ENCODE data around the gene ZNF787.

The ZNF787 gene

DNA sequence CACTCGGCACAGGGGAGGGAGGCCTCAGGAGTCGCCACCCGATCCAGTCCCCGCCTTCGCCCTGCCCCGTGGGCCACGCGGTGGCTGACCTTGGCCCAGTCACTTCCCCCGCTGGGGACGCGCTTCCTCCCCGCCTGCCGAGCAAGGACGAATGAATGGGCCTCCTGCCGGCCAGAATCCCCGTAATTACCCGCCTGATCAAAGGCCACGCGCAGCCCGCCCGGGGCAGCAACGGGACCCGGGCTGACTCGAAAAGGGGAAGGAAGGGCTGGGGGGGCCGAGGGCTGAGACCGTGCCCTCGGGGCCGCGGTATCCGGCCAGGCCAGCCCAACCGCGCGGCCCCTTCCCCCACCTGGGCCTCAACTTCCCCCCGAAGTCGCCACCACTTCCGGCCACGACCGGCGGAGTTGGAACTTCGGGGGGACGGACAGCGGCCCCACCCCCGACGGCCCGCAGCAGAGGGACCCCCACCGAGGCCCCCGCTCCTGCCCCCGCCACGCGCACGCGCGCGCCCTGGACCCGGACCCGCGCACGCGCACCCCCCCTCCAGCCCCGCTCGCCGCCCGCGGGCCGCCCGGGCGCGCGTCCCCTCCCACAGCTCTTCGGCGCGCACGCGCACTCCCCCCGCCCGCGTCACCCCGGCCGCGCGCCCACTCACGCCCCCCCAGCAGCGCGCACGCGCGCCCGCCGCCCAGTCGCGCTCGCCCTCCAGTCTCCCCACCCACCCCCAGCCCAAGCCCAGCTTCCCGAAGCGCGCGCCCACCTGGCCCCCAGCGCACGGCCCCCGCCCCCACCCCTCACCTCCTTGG, 520 bp downstream of the ZNF787 start:
- peak; percentile 87 for DNase-seq (ENCODE audit: low spot score)

GRCh38 chr19:56120002-56120370, 1.1 kb downstream of the ZNF787 start:
- DNase-seq (ENCODE audit: low spot score): no peak

GRCh38 chr19:56119582-56119978, 1.5 kb downstream of the ZNF787 start:
- no peak for DNase-seq (ENCODE audit: low spot score)

DNA sequence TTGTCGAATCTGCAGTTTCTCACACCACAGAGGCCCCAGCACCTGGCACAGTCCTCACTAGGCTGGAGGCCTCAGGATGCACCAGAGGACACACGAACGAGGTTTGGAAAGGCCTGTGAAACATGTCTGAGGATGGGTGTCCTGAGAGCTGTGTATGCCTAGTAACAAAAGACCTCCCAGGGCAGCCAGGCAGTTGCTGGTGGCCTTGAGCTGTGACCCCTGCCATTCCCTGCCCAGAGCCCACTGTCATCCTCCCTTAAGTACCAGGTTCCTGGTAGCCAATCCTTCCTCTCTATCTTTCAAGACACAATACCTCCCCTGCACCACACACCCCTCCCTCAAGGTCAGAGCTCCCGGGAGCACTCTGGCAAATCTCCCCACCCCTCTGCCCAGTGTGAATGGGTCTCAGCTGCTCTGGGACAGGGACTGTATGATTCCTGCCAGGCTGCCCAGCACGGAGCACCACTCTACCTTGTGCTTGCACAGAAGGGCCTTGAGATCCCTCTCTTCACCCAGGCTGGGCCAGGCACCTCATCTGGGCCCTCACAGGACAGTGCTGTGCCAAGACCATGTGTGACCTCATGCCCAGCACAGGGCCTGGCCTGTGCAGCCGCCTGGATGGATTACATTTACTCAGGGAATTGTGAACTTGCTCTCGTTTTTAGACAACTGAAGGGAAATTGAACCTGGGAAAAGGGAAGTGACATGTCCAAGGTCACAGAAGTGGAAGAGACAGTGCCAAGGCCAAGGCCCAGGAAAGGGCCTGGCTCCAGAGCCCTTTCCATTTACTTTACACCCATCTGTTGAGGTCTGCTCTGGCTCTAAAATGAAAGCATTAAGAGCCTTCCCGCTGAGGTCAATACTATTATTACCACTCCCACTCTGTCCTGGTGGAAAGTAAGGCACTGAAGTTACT, 2.2 kb downstream of the ZNF787 start:
- DNase-seq (ENCODE audit: low spot score): no peak

DNA sequence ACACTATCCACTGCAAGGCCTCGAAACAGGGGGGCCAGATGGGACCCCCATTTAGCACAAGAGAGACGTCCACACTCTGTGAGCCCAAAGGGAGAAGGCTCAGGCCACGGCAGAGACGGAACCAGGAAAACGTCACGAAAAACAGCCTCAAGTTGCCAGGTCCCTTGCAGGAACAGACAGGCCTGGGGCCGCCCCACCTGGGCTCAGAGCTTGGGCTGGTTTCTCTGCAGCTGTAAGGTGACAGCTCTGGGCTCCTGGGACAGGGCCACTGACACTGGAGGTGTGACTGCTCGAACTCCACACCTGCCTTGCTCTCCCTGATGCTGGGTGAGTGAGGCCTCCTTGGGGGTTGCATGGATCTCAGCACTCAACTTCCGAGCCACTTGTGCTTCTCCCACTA, 3.2 kb downstream of the ZNF787 start:
- no peak for DNase-seq (ENCODE audit: low spot score)

- no peak for DNase-seq (ENCODE audit: low spot score)
Observed at GRCh38 chr19:56117376-56117884, 3.7 kb downstream of the ZNF787 start.

- no peak for DNase-seq (ENCODE audit: low spot score)
Observed at GRCh38 chr19:56116606-56117005, 4.5 kb downstream of the ZNF787 start.

GRCh38 chr19:56115490-56115889, 5.6 kb downstream of the ZNF787 start:
- no peak for DNase-seq (ENCODE audit: low spot score)

DNA sequence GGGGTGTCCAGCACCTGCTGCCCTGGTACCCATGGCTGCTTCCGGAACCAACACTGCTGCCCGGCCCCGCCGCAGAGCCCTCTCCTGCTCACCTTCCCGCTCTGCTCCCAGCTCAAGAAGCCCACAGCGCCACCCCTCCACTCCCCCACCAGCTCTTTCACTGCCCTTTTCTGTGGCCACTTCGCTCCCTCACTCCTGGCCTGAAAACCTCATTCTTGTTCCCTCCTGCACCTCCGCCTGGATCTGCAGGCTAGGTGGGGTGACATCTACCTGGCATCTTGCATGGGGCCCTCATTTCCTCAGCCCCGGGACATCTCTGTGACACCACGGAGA, 6.4 kb downstream of the ZNF787 start:
- no peak for DNase-seq (ENCODE audit: low spot score)

DNA sequence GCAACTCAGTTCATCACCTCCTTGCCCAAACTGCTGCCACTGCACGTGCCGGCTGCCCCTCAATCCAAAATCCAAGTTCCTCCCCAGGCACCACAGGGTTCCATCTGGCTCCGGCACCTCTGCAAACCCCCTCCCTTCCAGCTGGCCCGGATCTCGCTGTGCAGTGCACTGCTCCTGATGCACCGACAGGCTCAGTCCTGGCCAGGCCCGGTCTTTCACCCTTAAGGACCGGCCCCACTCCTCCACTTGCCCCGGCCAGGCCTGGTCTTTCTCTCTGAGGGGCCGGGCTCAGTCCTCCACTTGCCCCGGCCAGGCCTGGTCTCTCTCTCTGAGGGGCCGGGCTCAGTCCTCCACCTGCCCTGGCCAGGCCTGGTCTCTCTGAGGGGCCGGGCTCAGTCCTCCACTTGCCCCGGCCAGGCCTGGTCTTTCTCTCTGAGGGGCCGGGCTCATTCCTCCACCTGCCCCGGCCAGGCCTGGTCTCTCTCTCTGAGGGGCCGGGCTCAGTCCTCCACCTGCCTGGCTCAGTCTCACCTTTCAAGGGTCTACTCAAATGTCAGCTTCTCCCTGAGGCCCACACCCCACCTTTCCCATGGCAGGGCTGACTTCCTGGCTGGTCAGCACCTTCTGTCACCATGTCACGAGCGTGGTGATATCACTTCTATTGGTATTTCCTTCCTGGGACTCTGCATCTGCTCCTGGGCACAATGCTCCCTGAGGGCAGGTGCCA, 6.9 kb downstream of the ZNF787 start:
- DNase-seq (ENCODE audit: low spot score): no peak

GRCh38 chr19:56113074-56113632, 7.9 kb downstream of the ZNF787 start:
- no peak for DNase-seq (ENCODE audit: low spot score)

DNA sequence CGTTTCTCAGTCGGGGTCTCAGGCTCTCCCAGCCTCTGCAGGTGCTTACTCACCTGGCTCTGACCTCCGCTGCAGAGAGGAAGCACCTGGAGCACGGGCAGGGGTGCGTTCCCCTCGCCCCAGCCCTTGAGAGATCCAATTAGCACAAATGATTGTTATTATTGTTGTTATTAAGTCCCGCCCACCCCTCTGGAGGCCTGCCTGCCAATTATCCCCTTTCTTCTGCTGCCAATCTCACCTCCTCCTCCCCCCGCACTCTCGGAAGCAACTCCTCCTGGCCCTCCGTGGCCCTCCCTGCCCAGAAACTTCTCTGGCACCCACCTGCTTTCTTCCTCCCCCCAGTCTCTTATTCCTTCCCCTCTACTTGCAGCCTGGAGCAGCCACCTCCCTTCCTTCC, 8.8 kb downstream of the ZNF787 start:
- DNase-seq (ENCODE audit: low spot score): no peak

GRCh38 chr19:56111601-56112312, 9.3 kb downstream of the ZNF787 start:
- no peak for DNase-seq (ENCODE audit: low spot score)

GRCh38 chr19:56110515-56111448, 10.3 kb downstream of the ZNF787 start:
- DNase-seq (ENCODE audit: low spot score): no peak

- no peak for DNase-seq (ENCODE audit: low spot score)
Observed at GRCh38 chr19:56109226-56109625, 11.9 kb downstream of the ZNF787 start.

DNA sequence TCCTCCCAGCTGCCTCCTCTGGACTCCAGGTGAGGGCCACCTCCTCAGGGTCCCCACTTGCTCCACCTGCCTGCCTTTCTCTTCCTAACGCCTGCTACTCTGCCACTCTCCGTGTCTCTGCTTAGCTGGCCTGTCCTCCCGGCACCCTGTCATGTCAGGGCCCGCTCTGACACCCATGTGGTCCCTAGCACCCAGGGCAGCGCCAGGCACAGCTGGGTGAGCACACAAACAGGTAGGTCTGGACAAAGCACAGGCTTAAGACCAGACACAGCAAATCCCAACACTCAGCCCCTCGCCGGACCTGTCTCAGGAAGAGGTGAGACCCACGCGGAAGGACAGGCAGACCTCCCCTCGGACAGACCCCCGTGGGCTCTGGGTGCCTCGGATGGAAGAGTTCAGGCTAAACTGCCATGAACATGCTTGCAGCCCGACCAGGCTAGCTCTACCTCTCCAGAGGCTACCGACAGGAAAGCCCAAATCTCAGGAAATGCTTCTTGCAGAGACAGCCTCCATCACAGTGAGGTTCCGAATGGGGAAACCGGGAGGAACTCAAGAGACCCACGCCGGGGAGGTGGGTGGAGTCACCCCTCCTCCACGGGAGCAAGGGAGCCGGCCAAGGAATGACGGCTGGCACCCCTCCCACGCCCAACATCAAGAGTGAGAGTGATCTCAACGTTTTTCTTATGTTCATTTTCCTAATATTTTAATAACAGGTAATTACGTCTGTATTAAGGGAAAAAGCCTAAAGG, 12.5 kb downstream of the ZNF787 start:
- DNase-seq (ENCODE audit: low spot score): no peak

- no peak for DNase-seq (ENCODE audit: low spot score)
Observed at GRCh38 chr19:56107626-56108351, 13.3 kb downstream of the ZNF787 start.

GRCh38 chr19:56106993-56107392, 14.1 kb downstream of the ZNF787 start:
- DNase-seq (ENCODE audit: low spot score): no peak

DNA sequence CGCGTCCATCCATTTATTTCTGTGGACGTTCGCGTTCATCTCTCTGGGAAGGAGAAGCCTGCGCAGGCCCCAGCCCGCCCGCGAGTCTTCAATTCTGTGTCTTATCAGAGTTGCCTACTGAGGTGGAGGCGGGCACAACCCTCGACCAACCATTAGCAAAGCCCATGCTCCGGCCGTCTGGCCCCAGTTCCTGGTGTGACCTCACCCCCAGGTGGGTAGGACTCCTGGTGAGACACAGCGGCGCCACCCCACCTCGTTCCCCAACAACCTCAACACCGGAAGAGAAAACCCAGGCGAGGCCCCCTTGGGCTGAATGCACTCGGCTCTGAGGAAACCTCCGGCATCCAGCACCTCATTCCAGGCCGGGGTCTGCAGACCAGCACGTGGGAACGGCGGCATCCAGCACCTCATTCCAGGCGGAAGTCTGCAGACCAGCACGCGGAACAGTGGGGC, 14.7 kb downstream of the ZNF787 start:
- no peak for DNase-seq (ENCODE audit: low spot score)
